ENCODE data around the gene PRMT2.

DNA sequence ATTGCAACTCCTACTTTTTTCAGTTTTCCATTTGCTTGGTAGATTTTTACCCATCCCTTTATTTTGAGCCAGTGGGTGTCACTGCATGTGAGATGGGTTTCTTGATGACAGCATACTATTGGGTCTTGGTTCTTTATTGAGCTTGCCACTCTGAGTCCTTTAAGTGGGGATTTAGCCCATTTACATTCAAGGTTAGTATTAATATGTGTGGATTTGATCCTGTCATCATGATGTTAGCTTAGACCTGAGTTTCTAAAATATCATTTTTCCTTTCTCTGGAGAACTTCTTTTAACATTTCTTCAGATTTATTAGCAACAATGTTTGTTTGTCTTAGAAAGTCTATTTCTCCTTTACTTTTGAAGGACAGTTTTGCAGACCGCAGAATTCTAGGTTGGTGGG, 18.8 kb upstream of the PRMT2 start:
- TF ChIP-seq, protein P1, sequence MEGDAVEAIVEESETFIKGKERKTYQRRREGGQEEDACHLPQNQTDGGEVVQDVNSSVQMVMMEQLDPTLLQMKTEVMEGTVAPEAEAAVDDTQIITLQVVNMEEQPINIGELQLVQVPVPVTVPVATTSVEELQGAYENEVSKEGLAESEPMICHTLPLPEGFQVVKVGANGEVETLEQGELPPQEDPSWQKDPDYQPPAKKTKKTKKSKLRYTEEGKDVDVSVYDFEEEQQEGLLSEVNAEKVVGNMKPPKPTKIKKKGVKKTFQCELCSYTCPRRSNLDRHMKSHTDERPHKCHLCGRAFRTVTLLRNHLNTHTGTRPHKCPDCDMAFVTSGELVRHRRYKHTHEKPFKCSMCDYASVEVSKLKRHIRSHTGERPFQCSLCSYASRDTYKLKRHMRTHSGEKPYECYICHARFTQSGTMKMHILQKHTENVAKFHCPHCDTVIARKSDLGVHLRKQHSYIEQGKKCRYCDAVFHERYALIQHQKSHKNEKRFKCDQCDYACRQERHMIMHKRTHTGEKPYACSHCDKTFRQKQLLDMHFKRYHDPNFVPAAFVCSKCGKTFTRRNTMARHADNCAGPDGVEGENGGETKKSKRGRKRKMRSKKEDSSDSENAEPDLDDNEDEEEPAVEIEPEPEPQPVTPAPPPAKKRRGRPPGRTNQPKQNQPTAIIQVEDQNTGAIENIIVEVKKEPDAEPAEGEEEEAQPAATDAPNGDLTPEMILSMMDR (IDR thresholded peaks at IDR 0.05 in 4 of 5, conservative IDR thresholded peaks at IDR 0.05 in 1 of 5) = no peak
- TF ChIP-seq POLR2A (IDR thresholded peaks at IDR 0.05) = no peak
